Liver (tissue), 9 donors: ENCODE measurements around the gene TPSB2. TPM values are rescaled to one million over a fixed set of nuclear protein-coding genes. Genes with fewer than 3 reads are reported as not detected.

Source experiments
- DNase-seq: peaks from one replicate; pipeline ENCODE4 v3.0.0-alpha.2; 2017; ENCODE audit warnings: low spot score
- H3K27ac ChIP-seq, 2 donors: one replicate each; pipeline ENCODE4 v1.7.0; 2013; ENCODE audit warnings: inconsistent platforms in 2 of 2, low read length in 2 of 2, control low read depth in 1 of 2, low read depth in 1 of 2, mild to moderate bottlenecking in 1 of 2
- H3K27me3 ChIP-seq, 4 donors: one replicate each; pipeline versions ENCODE4 v1.6.1 to v1.7.0; 2013; ENCODE audit warnings: low read length in 3 of 4, inconsistent platforms in 1 of 4, mild to moderate bottlenecking in 1 of 4, moderate library complexity in 1 of 4; ENCODE audit not compliant: control insufficient read depth in 4 of 4, insufficient read depth in 4 of 4
- H3K36me3 ChIP-seq, 4 donors: one replicate each; pipeline versions ENCODE4 v1.6.1 to v1.7.0; 2013; ENCODE audit warnings: low read length in 3 of 4, mild to moderate bottlenecking in 3 of 4, low read depth in 1 of 4, moderate library complexity in 1 of 4; ENCODE audit not compliant: control insufficient read depth in 4 of 4, insufficient read depth in 3 of 4
- H3K4me1 ChIP-seq, 4 donors: one replicate each; pipeline versions ENCODE4 v1.6.1 to v1.7.0; 2013; ENCODE audit warnings: low read length in 3 of 4, mild to moderate bottlenecking in 3 of 4, moderate library complexity in 1 of 4; ENCODE audit not compliant: control insufficient read depth in 4 of 4, insufficient read depth in 4 of 4
- H3K4me3 ChIP-seq, 3 donors: one replicate each; pipeline versions ENCODE4 v1.6.1 to v1.7.0; 2013; ENCODE audit warnings: low read length in 3 of 3, control low read depth in 1 of 3, low read depth in 1 of 3, mild to moderate bottlenecking in 1 of 3
- H3K9ac ChIP-seq, 2 donors: one replicate each; pipeline ENCODE4 v1.7.0; 2013; ENCODE audit warnings: low read length in 2 of 2, mild to moderate bottlenecking in 2 of 2, moderate library complexity in 2 of 2, control low read depth in 1 of 2, low read depth in 1 of 2
- H3K9me3 ChIP-seq, 4 donors: one replicate each; pipeline versions ENCODE4 v1.6.1 to v1.7.0; 2013; ENCODE audit warnings: low read length in 3 of 4; ENCODE audit not compliant: control insufficient read depth in 4 of 4
- EGR1 ChIP-seq, 2 donors: IDR thresholded peaks; 2 replicates each; pipeline ENCODE4 v1.6.1; 2016 to 2018; ENCODE audit warnings: antibody characterized with exemption in 2 of 2, low read depth in 2 of 2
- FOXA1 ChIP-seq: IDR thresholded peaks from 2 replicates; pipeline ENCODE4 v1.6.1; 2016; ENCODE audit warnings: antibody characterized with exemption
- FOXA2 ChIP-seq: IDR thresholded peaks from 2 replicates; pipeline ENCODE4 v1.6.1; 2016; ENCODE audit warnings: antibody characterized with exemption
- GABPA ChIP-seq, 2 donors: IDR thresholded peaks in 1 of 2; conservative IDR thresholded peaks in 1 of 2; 2 replicates each; pipeline ENCODE4 v1.6.1; 2016; ENCODE audit warnings: antibody characterized with exemption in 2 of 2, mild to moderate bottlenecking in 1 of 2, moderate library complexity in 1 of 2
- HNF4A ChIP-seq, 2 donors: conservative IDR thresholded peaks; 2 replicates each; pipeline ENCODE4 v1.6.1; 2016; ENCODE audit warnings: antibody characterized with exemption in 2 of 2, mild to moderate bottlenecking in 2 of 2
- HNF4G ChIP-seq: IDR thresholded peaks from 2 replicates; pipeline ENCODE4 v1.6.1; 2016; ENCODE audit warnings: antibody characterized with exemption
- JUND ChIP-seq, 2 donors: IDR thresholded peaks; 2 replicates each; pipeline ENCODE4 v1.6.1; 2016; ENCODE audit warnings: antibody characterized with exemption in 2 of 2
- MAX ChIP-seq: IDR thresholded peaks from 2 replicates; pipeline ENCODE4 v1.6.1; 2016; ENCODE audit warnings: antibody characterized with exemption
- RAD21 ChIP-seq, 2 donors: IDR thresholded peaks; 2 replicates each; pipeline ENCODE4 v1.6.1; 2016; ENCODE audit warnings: antibody characterized with exemption in 2 of 2, mild to moderate bottlenecking in 2 of 2
- RXRA ChIP-seq, 2 donors: IDR thresholded peaks; 2 replicates each; pipeline ENCODE4 v1.6.1; 2017 to 2018; ENCODE audit warnings: antibody characterized with exemption in 2 of 2, mild to moderate bottlenecking in 1 of 2
- SP1 ChIP-seq: IDR thresholded peaks from 2 replicates; pipeline ENCODE4 v1.6.1; 2018; ENCODE audit warnings: antibody characterized with exemption, mild to moderate bottlenecking
- TAF1 ChIP-seq: conservative IDR thresholded peaks from 2 replicates; pipeline ENCODE4 v1.6.1; 2016; ENCODE audit warnings: antibody characterized with exemption, mild to moderate bottlenecking
- YY1 ChIP-seq: IDR thresholded peaks from 2 replicates; pipeline ENCODE4 v1.6.1; 2016; ENCODE audit warnings: antibody characterized with exemption, mild to moderate bottlenecking
- WGBS: extraction: QIAGEN DNeasy Blood & Tissue Kit; methylation state at CpG from one replicate; pipeline ENCODE4 v1.1.7; 2013; 5-methylcytosine and 5-hydroxymethylcytosine counted together
- polyA plus RNA-seq, 2 donors: library from polyadenylated mRNA; stranded (reverse) in 1 of 2; unstranded in 1 of 2; fragments of 200-250 nt in 1 of 2; fragments of >200 nt in 1 of 2; fragmentation: Nextera tagmentation in 1 of 2; extraction: Ambion mirVana in 1 of 2; gene quantifications; one replicate each; pipeline versions ENCODE4 v1.2.1 to v1.2.3, GENCODE V29; 2013 to 2015
- total RNA-seq, 2 donors: library from RNA; depleted of rRNA; stranded (reverse); fragments of >200 nt; gene quantifications; one replicate each; pipeline ENCODE4 v1.2.3, GENCODE V29; 2014
- TF ChIP-seq, protein P1 (sequence below): fragments of 150-350 bp; IDR thresholded peaks from 2 replicates; pipeline ENCODE4 v1.5.1; 2017; ENCODE audit warnings: improper control_type of control experiment, low read depth, low read length; ENCODE audit not compliant: missing input control
- TF ChIP-seq, protein P2 (sequence below): IDR thresholded peaks from 2 replicates; pipeline ENCODE4 v1.6.1; 2016; ENCODE audit warnings: antibody characterized with exemption
- TF ChIP-seq, protein P3 (sequence below): IDR thresholded peaks from 2 replicates; pipeline ENCODE4 v1.6.1; 2016; ENCODE audit warnings: antibody characterized with exemption, mild to moderate bottlenecking
- TF ChIP-seq, protein P4 (sequence below): IDR thresholded peaks from 2 replicates; pipeline ENCODE4 v1.6.1; 2016; ENCODE audit warnings: antibody characterized with exemption
- donor health status: healthy.
- donor health status: healthy.
- donor health status: healthy.
- donor health status: healthy.
- donor health status: healthy.

Gene TPSB2
- total and polyA plus RNA-seq, 4 donors = 0.09 to 12.7 (median 0.45) TPM

GRCh38 chr16:1220841-1221627 lies 8.9 kb downstream of the TPSB2 start (continued):
- TF ChIP-seq, protein P1, sequence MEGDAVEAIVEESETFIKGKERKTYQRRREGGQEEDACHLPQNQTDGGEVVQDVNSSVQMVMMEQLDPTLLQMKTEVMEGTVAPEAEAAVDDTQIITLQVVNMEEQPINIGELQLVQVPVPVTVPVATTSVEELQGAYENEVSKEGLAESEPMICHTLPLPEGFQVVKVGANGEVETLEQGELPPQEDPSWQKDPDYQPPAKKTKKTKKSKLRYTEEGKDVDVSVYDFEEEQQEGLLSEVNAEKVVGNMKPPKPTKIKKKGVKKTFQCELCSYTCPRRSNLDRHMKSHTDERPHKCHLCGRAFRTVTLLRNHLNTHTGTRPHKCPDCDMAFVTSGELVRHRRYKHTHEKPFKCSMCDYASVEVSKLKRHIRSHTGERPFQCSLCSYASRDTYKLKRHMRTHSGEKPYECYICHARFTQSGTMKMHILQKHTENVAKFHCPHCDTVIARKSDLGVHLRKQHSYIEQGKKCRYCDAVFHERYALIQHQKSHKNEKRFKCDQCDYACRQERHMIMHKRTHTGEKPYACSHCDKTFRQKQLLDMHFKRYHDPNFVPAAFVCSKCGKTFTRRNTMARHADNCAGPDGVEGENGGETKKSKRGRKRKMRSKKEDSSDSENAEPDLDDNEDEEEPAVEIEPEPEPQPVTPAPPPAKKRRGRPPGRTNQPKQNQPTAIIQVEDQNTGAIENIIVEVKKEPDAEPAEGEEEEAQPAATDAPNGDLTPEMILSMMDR = no peak
- no peak for TF ChIP-seq RXRA (IDR thresholded peaks at IDR 0.05)
- TF ChIP-seq HNF4G = no peak

- Histone ChIP-seq H3K4me3 (no peak overlapping the region), H3K27me3 (no peaks in the 10 kb centered on the region), H3K4me1 (peaks cover 0 to 1% (median under 1%) of the 10 kb centered on the region in 4 donors), H3K36me3 (peaks cover 0 to 44% (median 12%) of the 10 kb centered on the region in 4 donors), H3K9ac (no peak overlapping the region), H3K27ac (no peak overlapping the region), H3K9me3 (no peaks in the 10 kb centered on the region)
- TF ChIP-seq, protein P2, sequence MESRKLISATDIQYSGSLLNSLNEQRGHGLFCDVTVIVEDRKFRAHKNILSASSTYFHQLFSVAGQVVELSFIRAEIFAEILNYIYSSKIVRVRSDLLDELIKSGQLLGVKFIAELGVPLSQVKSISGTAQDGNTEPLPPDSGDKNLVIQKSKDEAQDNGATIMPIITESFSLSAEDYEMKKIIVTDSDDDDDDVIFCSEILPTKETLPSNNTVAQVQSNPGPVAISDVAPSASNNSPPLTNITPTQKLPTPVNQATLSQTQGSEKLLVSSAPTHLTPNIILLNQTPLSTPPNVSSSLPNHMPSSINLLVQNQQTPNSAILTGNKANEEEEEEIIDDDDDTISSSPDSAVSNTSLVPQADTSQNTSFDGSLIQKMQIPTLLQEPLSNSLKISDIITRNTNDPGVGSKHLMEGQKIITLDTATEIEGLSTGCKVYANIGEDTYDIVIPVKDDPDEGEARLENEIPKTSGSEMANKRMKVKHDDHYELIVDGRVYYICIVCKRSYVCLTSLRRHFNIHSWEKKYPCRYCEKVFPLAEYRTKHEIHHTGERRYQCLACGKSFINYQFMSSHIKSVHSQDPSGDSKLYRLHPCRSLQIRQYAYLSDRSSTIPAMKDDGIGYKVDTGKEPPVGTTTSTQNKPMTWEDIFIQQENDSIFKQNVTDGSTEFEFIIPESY = no peak
- TF ChIP-seq FOXA1 = no peak
- no peak for TF ChIP-seq HNF4A (conservative IDR thresholded peaks at IDR 0.05)
- TF ChIP-seq SP1 = no peak
- no peak for TF ChIP-seq RAD21 (IDR thresholded peaks at IDR 0.05)
- no peak for TF ChIP-seq MAX
- TF ChIP-seq JUND (IDR thresholded peaks at IDR 0.05) = no peak
- TF ChIP-seq, protein P3, sequence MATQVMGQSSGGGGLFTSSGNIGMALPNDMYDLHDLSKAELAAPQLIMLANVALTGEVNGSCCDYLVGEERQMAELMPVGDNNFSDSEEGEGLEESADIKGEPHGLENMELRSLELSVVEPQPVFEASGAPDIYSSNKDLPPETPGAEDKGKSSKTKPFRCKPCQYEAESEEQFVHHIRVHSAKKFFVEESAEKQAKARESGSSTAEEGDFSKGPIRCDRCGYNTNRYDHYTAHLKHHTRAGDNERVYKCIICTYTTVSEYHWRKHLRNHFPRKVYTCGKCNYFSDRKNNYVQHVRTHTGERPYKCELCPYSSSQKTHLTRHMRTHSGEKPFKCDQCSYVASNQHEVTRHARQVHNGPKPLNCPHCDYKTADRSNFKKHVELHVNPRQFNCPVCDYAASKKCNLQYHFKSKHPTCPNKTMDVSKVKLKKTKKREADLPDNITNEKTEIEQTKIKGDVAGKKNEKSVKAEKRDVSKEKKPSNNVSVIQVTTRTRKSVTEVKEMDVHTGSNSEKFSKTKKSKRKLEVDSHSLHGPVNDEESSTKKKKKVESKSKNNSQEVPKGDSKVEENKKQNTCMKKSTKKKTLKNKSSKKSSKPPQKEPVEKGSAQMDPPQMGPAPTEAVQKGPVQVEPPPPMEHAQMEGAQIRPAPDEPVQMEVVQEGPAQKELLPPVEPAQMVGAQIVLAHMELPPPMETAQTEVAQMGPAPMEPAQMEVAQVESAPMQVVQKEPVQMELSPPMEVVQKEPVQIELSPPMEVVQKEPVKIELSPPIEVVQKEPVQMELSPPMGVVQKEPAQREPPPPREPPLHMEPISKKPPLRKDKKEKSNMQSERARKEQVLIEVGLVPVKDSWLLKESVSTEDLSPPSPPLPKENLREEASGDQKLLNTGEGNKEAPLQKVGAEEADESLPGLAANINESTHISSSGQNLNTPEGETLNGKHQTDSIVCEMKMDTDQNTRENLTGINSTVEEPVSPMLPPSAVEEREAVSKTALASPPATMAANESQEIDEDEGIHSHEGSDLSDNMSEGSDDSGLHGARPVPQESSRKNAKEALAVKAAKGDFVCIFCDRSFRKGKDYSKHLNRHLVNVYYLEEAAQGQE = no peak
- TF ChIP-seq FOXA2 = no peak
- TF ChIP-seq, protein P4, sequence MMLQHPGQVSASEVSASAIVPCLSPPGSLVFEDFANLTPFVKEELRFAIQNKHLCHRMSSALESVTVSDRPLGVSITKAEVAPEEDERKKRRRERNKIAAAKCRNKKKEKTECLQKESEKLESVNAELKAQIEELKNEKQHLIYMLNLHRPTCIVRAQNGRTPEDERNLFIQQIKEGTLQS = no peak
- TF ChIP-seq TAF1 = no peak
- TF ChIP-seq RXRA (IDR thresholded peaks at IDR 0.05) = no peak
- no peak for TF ChIP-seq EGR1 (IDR thresholded peaks at IDR 0.05; ENCODE audit: low read depth in 2 of 2)
- no peak for TF ChIP-seq YY1
- TF ChIP-seq GABPA (IDR thresholded peaks at IDR 0.05 in 1 of 2, conservative IDR thresholded peaks at IDR 0.05 in 1 of 2) = no peak
- TF ChIP-seq, protein P1 = no peak
- no peak for TF ChIP-seq HNF4G
- WGBS = 95% methylated on average over 55 of the region's 55 CpGs
- DNase-seq = no peak
Measured at GRCh38 chr16:1220098-1220728, 9.8 kb downstream of the TPSB2 start.
